Endothelial cell of umbilical vein (primary cell): ENCODE results near the gene OR1F1. TPM values are rescaled to one million over a fixed set of nuclear protein-coding genes. Genes with fewer than 3 reads are reported as not detected.

Experiments
- BruUV-seq: library from RNA; stranded (reverse); fragments of 400-500 nt; replicated peaks from 2 replicates; lab custom pipeline; 2021; lab: Mats Ljungman, UMichigan
- CTCF ChIA-PET: fragments of 300-600, 350-600 bp; sonication (Branson Sonifier 250); formaldehyde crosslinking; loops from one replicate; lab custom pipeline; 2021; ENCODE audit warnings: antibody characterized with exemption, inconsistent platforms; lab: Charles Lee
- POLR2A ChIA-PET: fragments of 300-600, 350-600 bp; sonication (Branson Sonifier 250); formaldehyde crosslinking; loops from one replicate; lab custom pipeline; 2021; ENCODE audit warnings: antibody characterized with exemption, inconsistent platforms; lab: Charles Lee
- DNase-seq: peaks from one replicate; pipeline ENCODE4 v3.0.0-alpha.2; 2011; ENCODE audit warnings: low read depth, low spot score
- FAIRE-seq: peaks from 2 replicates; lab custom pipeline; 2011; peaks lifted over from hg19 to GRCh38; lab: Jason Lieb, UNC
- H2AFZ ChIP-seq: 2 replicates; pipeline ENCODE4 v1.6.0; 2012; ENCODE audit warnings: low read depth, low read length, control low read depth, inconsistent platforms
- H3K27ac ChIP-seq: 2 replicates; pipeline ENCODE4 v1.5.1; 2011; ENCODE audit warnings: low read depth, mild to moderate bottlenecking, control low read depth, low read length, moderate library complexity; ENCODE audit not compliant: insufficient read depth
- H3K27me3 ChIP-seq, 2 experiments: 2 replicates each; pipeline versions ENCODE4 v1.6.0 to v1.6.1; 2011; ENCODE audit warnings: low read length in 2 of 2, mixed read lengths in 1 of 2; ENCODE audit not compliant: control insufficient read depth in 2 of 2, insufficient read depth in 2 of 2
- H3K36me3 ChIP-seq, 2 experiments: 2 replicates in 1 of 2; 3 replicates in 1 of 2; pipeline ENCODE4 v1.5.1; 2011; ENCODE audit warnings: low read length in 2 of 2, mild to moderate bottlenecking in 1 of 2, moderate library complexity in 1 of 2; ENCODE audit not compliant: control insufficient read depth in 2 of 2, insufficient read depth in 2 of 2; ENCODE audit errors: extremely low read depth in 1 of 2
- H3K4me1 ChIP-seq: 3 replicates; pipeline ENCODE4 v1.5.1; 2011; ENCODE audit warnings: mild to moderate bottlenecking, low read length; ENCODE audit not compliant: control insufficient read depth, insufficient read depth; ENCODE audit errors: extremely low read depth
- H3K4me2 ChIP-seq: 2 replicates; pipeline ENCODE4 v1.6.1; 2011; ENCODE audit warnings: low read length, control low read depth, mixed read lengths; ENCODE audit not compliant: insufficient read depth
- H3K4me3 ChIP-seq, 3 experiments: fragments of 200-600 bp in 1 of 3; sonication (generic), shearing (Covaris generic) in 1 of 3; replicated peaks in 1 of 3; 2 replicates each; pipeline ENCODE4 v1.5.1; 2011 to 2016; ENCODE audit warnings: control low read depth in 3 of 3, low read length in 3 of 3, mild to moderate bottlenecking in 2 of 3, inconsistent platforms in 1 of 3, low read depth in 1 of 3, moderate library complexity in 1 of 3; ENCODE audit not compliant: insufficient read depth in 1 of 3
- H3K79me2 ChIP-seq: 2 replicates; pipeline ENCODE4 v1.6.0; 2012; ENCODE audit warnings: low read length, inconsistent platforms; ENCODE audit not compliant: control insufficient read depth, insufficient read depth
- H3K9ac ChIP-seq: replicated peaks from 2 replicates; pipeline ENCODE3; 2011; ENCODE audit warnings: low read length, control low read depth; ENCODE audit not compliant: insufficient read depth; ENCODE audit errors: extremely low read depth
- H3K9me1 ChIP-seq: replicated peaks from 3 replicates; pipeline ENCODE4 v1.6.0; 2011; ENCODE audit warnings: mild to moderate bottlenecking, low read length; ENCODE audit not compliant: control insufficient read depth, insufficient read depth; ENCODE audit errors: extremely low read depth
- H3K9me3 ChIP-seq: replicated peaks from 2 replicates; pipeline ENCODE4 v1.5.1; 2012; ENCODE audit warnings: low read length, inconsistent platforms; ENCODE audit not compliant: control insufficient read depth, insufficient read depth
- H4K20me1 ChIP-seq: replicated peaks from 2 replicates; pipeline ENCODE3; 2011; ENCODE audit warnings: mild to moderate bottlenecking, low read length; ENCODE audit not compliant: control insufficient read depth, insufficient read depth; ENCODE audit errors: extremely low read depth
- CTCF ChIP-seq, 2 donors: IDR thresholded peaks; 1 replicate in 1 of 2; 2 replicates in 1 of 2; pipeline ENCODE4 v1.5.1; 2011; ENCODE audit warnings: low read length in 2 of 2, mild to moderate bottlenecking in 2 of 2, moderate library complexity in 2 of 2, control low read depth in 1 of 2, inconsistent platforms in 1 of 2, low read depth in 1 of 2; ENCODE audit not compliant: insufficient read depth in 1 of 2; ENCODE audit errors: extremely low read depth in 1 of 2
- EZH2 ChIP-seq: IDR thresholded peaks from 2 replicates; pipeline ENCODE4 v1.6.1; 2012; ENCODE audit warnings: borderline replicate concordance, low read depth, mild to moderate bottlenecking, moderate library complexity, low read length, inconsistent platforms; ENCODE audit not compliant: severe bottlenecking
- GATA2 ChIP-seq: IDR thresholded peaks from 2 replicates; pipeline ENCODE4 v1.7.0; 2011; ENCODE audit warnings: low read depth, mild to moderate bottlenecking, moderate library complexity, mixed read lengths, low read length; ENCODE audit not compliant: insufficient read length, insufficient read depth
- JUN ChIP-seq: IDR thresholded peaks from 2 replicates; pipeline ENCODE4 v1.6.1; 2011; ENCODE audit warnings: borderline replicate concordance, low read depth; ENCODE audit not compliant: insufficient read length, insufficient read depth
- MAX ChIP-seq: IDR thresholded peaks from 2 replicates; pipeline ENCODE4 v1.6.1; 2011; ENCODE audit not compliant: insufficient read depth, insufficient read length
- MYC ChIP-seq: IDR thresholded peaks from one replicate; pipeline ENCODE4 v1.6.1; 2011; ENCODE audit warnings: mild to moderate bottlenecking, low read depth, low read length
- dilution Hi-C: fragments of 300-500 bp; cut with MboI; formaldehyde crosslinking; loops from one replicate; pipeline ENCODE4 v1.15.0; 2019; ENCODE audit warnings: low sequenced_read_pairs; ENCODE audit not compliant: extremely low pct_ligation_motif_present
- intact Hi-C: fragments of 100-400 bp; cut with micrococcal nuclease; formaldehyde crosslinking; loops from one replicate; pipeline ENCODE4 v1.10.0; 2022
- polyA plus RNA-seq, 4 experiments: library from polyadenylated mRNA; depleted of rRNA in 3 of 4; stranded (reverse) in 3 of 4; unstranded in 1 of 4; fragments of >200 nt; gene quantifications; 2 replicates each; pipeline versions ENCODE4 v1.2.1 to v1.2.3, GENCODE V29; 2011 to 2012; ENCODE audit warnings: missing spikeins in 1 of 4
- total RNA-seq: library from RNA; stranded (reverse); gene quantifications from 2 replicates; pipeline ENCODE4 v1.2.3, GENCODE V29; 2021

Gene OR1F1
- total and polyA plus RNA-seq, 2 donors (not counting 3 experiments of a cell fraction or from before 2014, with no cell fraction given), result 0.17 TPM; not detected in 1

GRCh38 chr16:3173892-3174617 lies 13.9 kb upstream of the OR1F1 start:
- peaks cover 27 to 31% of the 10 kb centered on the region in 2 experiments for H3K27me3 ChIP-seq
- H4K20me1 ChIP-seq, result no peaks in the 10 kb centered on the region
- BruUV-seq, result no TSS peak
- peaks cover 22% of the 10 kb centered on the region for H3K4me1 ChIP-seq
- intact Hi-C loops, result loop anchor here (1.0 kb wide), 1 partner anchor 22 kb away; no protein-coding TSS in a partner anchor
- H3K9ac ChIP-seq, result no peak overlapping the region
- no peak overlapping the region for H3K27ac ChIP-seq
- DNase-seq, result no peak
- no peaks in the 10 kb centered on the region for H3K9me1 ChIP-seq
- TF ChIP-seq MAX (no peak), MYC (no peak), EZH2 (no peak), JUN (no peak), CTCF (IDR thresholded peaks at IDR 0.05; ENCODE audit: extremely low read depth in 1 of 2, insufficient read depth in 1 of 2, low read depth in 1 of 2, low read length in 2 of 2) (peak; percentile 54 to 55), GATA2 (no peak)
- no peak overlapping the region for H3K4me3 ChIP-seq
- peak; percentile 55 for FAIRE-seq
- H3K79me2 ChIP-seq, result no peaks in the 10 kb centered on the region
- peak overlapping the region; percentile 43 for H3K4me2 ChIP-seq
- no peaks in the 10 kb centered on the region for H3K36me3 ChIP-seq
- H3K9me3 ChIP-seq, result no peaks in the 10 kb centered on the region
- POLR2A ChIA-PET, result no interaction called here
- CTCF ChIA-PET, result interaction anchor here (0.8 to 1.6 kb wide), 3 partner anchors 9 to 24 kb away, joined by 3 to 4 read pairs (median 4); no protein-coding TSS in a partner anchor
- dilution Hi-C loops, result no loop called here
- H2AFZ ChIP-seq, result peak overlapping the region; percentile 33
